K562 (cell line): ENCODE measurements around the gene CHST14. TPM values are rescaled to one million over a fixed set of nuclear protein-coding genes. Genes with fewer than 3 reads are reported as not detected.

Source experiments
- CBX3 ChIP-seq, 2 experiments: IDR thresholded peaks; 1 replicate in 1 of 2; 2 replicates in 1 of 2; pipeline ENCODE4 v1.6.1; 2012; ENCODE audit warnings: inconsistent platforms in 2 of 2, low read length in 2 of 2, borderline replicate concordance in 1 of 2, control low read depth in 1 of 2
- DACH1 ChIP-seq: fragments of 450-650 bp; IDR thresholded peaks from 2 replicates; pipeline ENCODE4 v1.6.1; 2018; ENCODE audit not compliant: partially characterized antibody
- FOXK1 ChIP-seq: sonication (generic); formaldehyde crosslinking; IDR thresholded peaks from 2 replicates; pipeline ENCODE4 v1.8.0; 2022; ENCODE audit warnings: missing genetic modification reagents, mild to moderate bottlenecking, borderline replicate concordance
- GATAD2B ChIP-seq: fragments of 450-650 bp; IDR thresholded peaks from 2 replicates; pipeline ENCODE4 v1.6.1; 2017; ENCODE audit warnings: mild to moderate bottlenecking, borderline replicate concordance
- HBP1 ChIP-seq: fragments of 450-650 bp; formaldehyde crosslinking; IDR thresholded peaks from 2 replicates; pipeline ENCODE4 v1.4.0; 2022; ENCODE audit warnings: missing genetic modification characterization
- HSF4 ChIP-seq: fragments of 250-450 bp; sonication (Bioruptor Pico); IDR thresholded peaks from 2 replicates; pipeline ENCODE4 v2.1.2; 2022; ENCODE audit warnings: mild to moderate bottlenecking, moderate library complexity, borderline replicate concordance
- NCOA1 ChIP-seq: fragments of 450-650 bp; IDR thresholded peaks from 2 replicates; pipeline ENCODE4 v1.6.1; 2016; ENCODE audit warnings: low read depth
- NFYB ChIP-seq: IDR thresholded peaks from 2 replicates; pipeline ENCODE4 v1.6.1; 2011; ENCODE audit warnings: mild to moderate bottlenecking, moderate library complexity; ENCODE audit not compliant: insufficient read length; ENCODE audit errors: extremely low read depth
- POLR2B ChIP-seq: fragments of 450-650 bp; IDR thresholded peaks from 2 replicates; pipeline ENCODE4 v1.6.1; 2018; ENCODE audit warnings: low read depth; ENCODE audit not compliant: partially characterized antibody
- TAF15 ChIP-seq: fragments of 200-400 bp; formaldehyde crosslinking; IDR thresholded peaks from 2 replicates; pipeline ENCODE4 v1.6.1; 2017; ENCODE audit warnings: mild to moderate bottlenecking, low read depth, low read length, moderate library complexity
- TCF3 ChIP-seq: sonication (generic); formaldehyde crosslinking; IDR thresholded peaks from 2 replicates; pipeline ENCODE4 v1.4.0; 2020; ENCODE audit warnings: mild to moderate bottlenecking, missing genetic modification reagents
- TRIM24 ChIP-seq, 2 experiments: fragments of 450-650 bp; IDR thresholded peaks; 2 replicates each; pipeline ENCODE4 v1.6.1; 2016
- UBTF ChIP-seq, 2 experiments: IDR thresholded peaks; 2 replicates each; pipeline ENCODE4 v1.6.1; 2012; ENCODE audit warnings: improper control_type of control experiment in 2 of 2, low read depth in 2 of 2, low read length in 2 of 2, borderline replicate concordance in 1 of 2
- XRCC4 ChIP-seq: IDR thresholded peaks from one replicate; pipeline ENCODE4 v1.6.1; 2011; ENCODE audit not compliant: insufficient read depth, insufficient read length; ENCODE audit errors: extremely low read depth
- ZBTB7A ChIP-seq: IDR thresholded peaks from 2 replicates; pipeline ENCODE4 v1.6.1; 2011; ENCODE audit warnings: low read depth, mild to moderate bottlenecking, low read length, moderate library complexity, borderline replicate concordance; ENCODE audit not compliant: control insufficient read depth
- ZNF12 ChIP-seq: sonication (generic); formaldehyde crosslinking; IDR thresholded peaks from 2 replicates; pipeline ENCODE4 v1.4.0; 2020; ENCODE audit warnings: mild to moderate bottlenecking, missing genetic modification reagents
- polyA plus RNA-seq, 8 experiments: library from polyadenylated mRNA; depleted of rRNA in 4 of 8; stranded (reverse) in 5 of 8; unstranded in 3 of 8; fragments of >200 nt; fragmentation: Nextera tagmentation in 2 of 8; fragmentation: Illumina TruSeq in 1 of 8; extraction: Ambion mirVana in 2 of 8; extraction: Trizol in 1 of 8; gene quantifications; 2 replicates each; pipeline versions ENCODE4 v1.2.1 to v1.2.3, GENCODE V29; 2011 to 2014; ENCODE audit warnings: inconsistent platforms in 1 of 8, missing spikeins in 1 of 8
- total RNA-seq, 7 experiments: library from RNA; depleted of rRNA in 6 of 7; stranded (reverse); fragments of >200 nt in 6 of 7; fragmentation: Illumina TruSeq in 2 of 7; extraction: Trizol in 2 of 7; gene quantifications; 2 replicates each; pipeline versions ENCODE4 v1.2.1 to v1.2.3, GENCODE V29; 2011 to 2021; ENCODE audit warnings: low replicate concordance in 1 of 7
- TF ChIP-seq, protein P1 (sequence below): sonication (generic); formaldehyde crosslinking; IDR thresholded peaks from 2 replicates; pipeline ENCODE4 v1.8.1; 2023; ENCODE audit warnings: missing genetic modification reagents, mild to moderate bottlenecking, borderline replicate concordance
- TF ChIP-seq, protein P2 (sequence below): fragments of 250-450 bp; sonication (Bioruptor Pico); IDR thresholded peaks from 2 replicates; pipeline ENCODE4 v1.4.0; 2020

CHST14 gene
- total and polyA plus RNA-seq, 9 of the 15 experiments (the other 6 are each of a cell fraction or from before 2014, with no cell fraction given) = 1.6 to 12.1 (median 4.5) TPM

DNA sequence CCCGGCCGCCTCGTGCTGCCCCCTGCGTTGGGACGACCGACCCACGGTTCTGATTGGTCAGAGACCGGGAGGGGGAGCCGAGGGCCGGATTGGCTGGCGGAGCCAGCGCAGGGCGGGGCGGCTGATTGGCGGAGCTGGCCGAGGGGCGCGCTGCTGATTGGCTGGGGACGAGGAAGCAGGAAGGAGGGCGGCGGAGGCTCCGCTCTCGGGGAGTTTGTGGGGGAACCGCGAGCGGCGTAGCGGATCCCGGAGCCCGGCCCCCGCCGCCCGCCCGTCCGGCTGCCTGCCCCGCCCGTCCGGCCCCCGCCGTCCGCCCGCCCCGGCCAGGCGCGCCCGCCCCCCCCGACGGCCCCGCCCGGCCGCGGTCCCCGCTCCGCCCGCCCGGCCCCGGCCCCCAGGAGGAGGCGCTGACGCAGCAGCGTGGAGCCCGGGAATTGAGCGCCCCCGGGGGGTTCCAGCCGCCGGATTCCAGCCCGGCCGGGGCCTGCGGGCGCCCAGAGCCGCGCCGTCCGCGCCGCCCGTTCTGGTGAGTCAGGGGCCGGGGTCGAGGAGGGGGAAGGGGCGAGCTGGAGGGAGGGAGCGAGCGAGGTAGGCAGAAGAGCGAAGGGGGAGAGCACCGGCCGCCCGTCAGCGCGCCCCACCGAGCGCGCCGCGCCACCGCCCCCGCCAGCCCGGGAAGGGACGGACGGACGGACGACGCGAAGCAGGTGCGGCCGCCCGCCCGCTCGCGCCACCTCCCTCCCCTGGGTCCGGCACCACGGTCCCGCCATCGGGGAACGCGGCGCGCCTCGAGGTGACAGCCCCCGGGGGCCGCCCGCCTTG lies 29.8 kb upstream of the CHST14 start, which contains the start of gene BAHD1 (continued):
- TF ChIP-seq UBTF (IDR thresholded peaks at IDR 0.05; ENCODE audit: borderline replicate concordance in 1 of 2, low read depth in 2 of 2, low read length in 2 of 2) (no peak), GATAD2B (0 out of 2 replicates have a peak, but pooled peaks have one; percentile 77), TRIM24 (IDR thresholded peaks at IDR 0.05) (no peak), HSF4 (CRISPR knock-in tag) (no peak), FOXK1 (no peak), ZNF12 (CRISPR knock-in tag) (no peak), POLR2B (no peak), ZBTB7A (peak; percentile 94), XRCC4 (no peak), HBP1 (CRISPR knock-in tag) (no peak), NFYB (peak; percentile 80), DACH1 (no peak), NCOA1 (no peak), TAF15 (no peak), CBX3 (IDR thresholded peaks at IDR 0.05; ENCODE audit: borderline replicate concordance in 1 of 2, low read length in 2 of 2) (no peak), TCF3 (CRISPR knock-in tag) (no peak)
- TF ChIP-seq, protein P1, sequence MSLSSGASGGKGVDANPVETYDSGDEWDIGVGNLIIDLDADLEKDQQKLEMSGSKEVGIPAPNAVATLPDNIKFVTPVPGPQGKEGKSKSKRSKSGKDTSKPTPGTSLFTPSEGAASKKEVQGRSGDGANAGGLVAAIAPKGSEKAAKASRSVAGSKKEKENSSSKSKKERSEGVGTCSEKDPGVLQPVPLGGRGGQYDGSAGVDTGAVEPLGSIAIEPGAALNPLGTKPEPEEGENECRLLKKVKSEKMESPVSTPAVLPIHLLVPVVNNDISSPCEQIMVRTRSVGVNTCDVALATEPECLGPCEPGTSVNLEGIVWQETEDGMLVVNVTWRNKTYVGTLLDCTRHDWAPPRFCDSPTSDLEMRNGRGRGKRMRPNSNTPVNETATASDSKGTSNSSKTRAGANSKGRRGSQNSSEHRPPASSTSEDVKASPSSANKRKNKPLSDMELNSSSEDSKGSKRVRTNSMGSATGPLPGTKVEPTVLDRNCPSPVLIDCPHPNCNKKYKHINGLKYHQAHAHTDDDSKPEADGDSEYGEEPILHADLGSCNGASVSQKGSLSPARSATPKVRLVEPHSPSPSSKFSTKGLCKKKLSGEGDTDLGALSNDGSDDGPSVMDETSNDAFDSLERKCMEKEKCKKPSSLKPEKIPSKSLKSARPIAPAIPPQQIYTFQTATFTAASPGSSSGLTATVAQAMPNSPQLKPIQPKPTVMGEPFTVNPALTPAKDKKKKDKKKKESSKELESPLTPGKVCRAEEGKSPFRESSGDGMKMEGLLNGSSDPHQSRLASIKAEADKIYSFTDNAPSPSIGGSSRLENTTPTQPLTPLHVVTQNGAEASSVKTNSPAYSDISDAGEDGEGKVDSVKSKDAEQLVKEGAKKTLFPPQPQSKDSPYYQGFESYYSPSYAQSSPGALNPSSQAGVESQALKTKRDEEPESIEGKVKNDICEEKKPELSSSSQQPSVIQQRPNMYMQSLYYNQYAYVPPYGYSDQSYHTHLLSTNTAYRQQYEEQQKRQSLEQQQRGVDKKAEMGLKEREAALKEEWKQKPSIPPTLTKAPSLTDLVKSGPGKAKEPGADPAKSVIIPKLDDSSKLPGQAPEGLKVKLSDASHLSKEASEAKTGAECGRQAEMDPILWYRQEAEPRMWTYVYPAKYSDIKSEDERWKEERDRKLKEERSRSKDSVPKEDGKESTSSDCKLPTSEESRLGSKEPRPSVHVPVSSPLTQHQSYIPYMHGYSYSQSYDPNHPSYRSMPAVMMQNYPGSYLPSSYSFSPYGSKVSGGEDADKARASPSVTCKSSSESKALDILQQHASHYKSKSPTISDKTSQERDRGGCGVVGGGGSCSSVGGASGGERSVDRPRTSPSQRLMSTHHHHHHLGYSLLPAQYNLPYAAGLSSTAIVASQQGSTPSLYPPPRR (CRISPR knock-in tag) = no peak
- TF ChIP-seq, protein P2, sequence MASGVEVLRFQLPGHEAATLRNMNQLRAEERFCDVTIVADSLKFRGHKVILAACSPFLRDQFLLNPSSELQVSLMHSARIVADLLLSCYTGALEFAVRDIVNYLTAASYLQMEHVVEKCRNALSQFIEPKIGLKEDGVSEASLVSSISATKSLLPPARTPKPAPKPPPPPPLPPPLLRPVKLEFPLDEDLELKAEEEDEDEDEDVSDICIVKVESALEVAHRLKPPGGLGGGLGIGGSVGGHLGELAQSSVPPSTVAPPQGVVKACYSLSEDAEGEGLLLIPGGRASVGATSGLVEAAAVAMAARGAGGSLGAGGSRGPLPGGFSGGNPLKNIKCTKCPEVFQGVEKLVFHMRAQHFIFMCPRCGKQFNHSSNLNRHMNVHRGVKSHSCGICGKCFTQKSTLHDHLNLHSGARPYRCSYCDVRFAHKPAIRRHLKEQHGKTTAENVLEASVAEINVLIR (CRISPR knock-in tag) = no peak
